GM21447 (cell line): ENCODE results near the gene SECTM1.

Experiments used
- ATAC-seq: cut with Tn5 transposase; IDR thresholded peaks from one replicate; pipeline ENCODE4 v1.9.1; 2021; ENCODE audit not compliant: unreplicated experiment

SECTM1 gene

DNA sequence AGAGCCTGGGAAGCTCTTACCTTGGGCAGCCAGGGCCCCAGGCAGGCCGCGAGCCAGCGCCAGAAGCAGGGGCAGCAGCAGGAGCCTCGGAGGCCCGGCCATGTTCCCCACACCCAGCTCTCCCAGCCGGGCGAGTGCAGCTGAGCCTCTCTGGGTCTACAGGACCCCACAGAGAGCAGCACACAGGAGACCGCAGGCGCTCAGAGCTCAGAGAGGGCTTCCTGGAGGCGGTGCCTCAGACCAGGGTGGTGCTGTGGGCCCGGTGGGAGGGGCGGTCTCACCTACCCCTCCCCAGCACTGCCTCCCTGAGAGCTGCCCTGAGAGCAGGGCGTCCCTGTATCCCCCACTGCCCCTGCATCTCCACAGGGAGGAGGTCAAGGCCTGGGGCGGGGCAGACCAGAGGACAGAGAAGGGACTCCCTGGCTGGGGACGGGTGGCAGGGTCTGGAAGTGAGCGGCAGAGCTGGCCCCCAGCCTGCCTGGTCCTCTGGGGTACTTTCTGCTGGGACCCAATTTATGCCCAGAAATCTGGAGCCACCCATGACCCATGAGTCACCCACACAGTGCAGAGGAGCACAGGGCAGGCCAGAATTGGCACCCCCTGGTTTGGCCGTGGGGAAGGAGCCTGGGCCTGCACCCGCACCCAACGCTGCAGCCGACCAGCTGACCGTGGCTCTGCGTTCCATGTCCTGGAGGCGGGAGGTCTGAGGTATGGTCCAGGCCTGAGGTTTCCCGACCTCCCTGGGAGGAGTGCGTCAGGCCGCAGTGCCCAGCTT is 16.0 kb downstream of the SECTM1 start, which contains the start of gene CD7:
Gene CD7, minus strand, starts transcription at position 215 of the 775 bp plus-strand sequence. Its CDS starts 113 bp downstream, at position 102.
- no peak for ATAC-seq

DNA sequence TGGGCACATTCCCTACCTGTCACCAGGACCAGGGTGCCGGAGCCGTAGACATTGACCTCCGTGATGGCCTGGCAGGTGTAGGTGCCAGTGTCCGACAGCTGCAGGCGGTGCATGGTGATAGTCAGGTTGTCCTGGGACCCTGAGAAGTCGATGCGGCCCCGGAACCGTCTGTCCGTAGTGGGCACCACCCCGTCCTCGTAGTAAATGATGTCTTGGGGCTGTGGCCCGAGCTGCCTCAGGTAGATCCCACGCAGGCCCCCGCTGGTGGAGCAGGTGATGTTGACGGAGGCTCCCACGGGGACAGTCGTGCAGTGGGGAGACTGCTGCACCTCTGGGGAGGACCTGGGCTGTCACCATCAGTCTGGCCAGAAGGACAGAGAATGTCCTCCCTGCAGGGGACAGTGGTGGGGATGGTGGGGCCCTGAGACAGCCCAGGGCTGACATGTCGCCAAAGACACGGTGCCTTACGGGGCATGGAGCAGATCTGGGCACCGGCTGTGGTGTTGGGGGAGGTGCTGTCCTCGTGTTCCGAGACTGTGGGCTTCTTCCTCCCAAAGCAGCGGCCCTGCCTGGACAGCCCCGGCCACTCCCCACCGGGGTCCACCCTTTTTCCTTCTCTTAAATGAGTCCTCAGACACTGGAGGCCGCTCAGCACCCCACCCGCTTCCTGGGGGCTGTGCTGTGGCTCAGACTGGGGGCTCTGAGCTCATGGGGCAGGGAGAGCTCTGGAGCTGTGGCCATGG is 16.7 kb downstream of the SECTM1 start:
- ATAC-seq, result no peak

DNA sequence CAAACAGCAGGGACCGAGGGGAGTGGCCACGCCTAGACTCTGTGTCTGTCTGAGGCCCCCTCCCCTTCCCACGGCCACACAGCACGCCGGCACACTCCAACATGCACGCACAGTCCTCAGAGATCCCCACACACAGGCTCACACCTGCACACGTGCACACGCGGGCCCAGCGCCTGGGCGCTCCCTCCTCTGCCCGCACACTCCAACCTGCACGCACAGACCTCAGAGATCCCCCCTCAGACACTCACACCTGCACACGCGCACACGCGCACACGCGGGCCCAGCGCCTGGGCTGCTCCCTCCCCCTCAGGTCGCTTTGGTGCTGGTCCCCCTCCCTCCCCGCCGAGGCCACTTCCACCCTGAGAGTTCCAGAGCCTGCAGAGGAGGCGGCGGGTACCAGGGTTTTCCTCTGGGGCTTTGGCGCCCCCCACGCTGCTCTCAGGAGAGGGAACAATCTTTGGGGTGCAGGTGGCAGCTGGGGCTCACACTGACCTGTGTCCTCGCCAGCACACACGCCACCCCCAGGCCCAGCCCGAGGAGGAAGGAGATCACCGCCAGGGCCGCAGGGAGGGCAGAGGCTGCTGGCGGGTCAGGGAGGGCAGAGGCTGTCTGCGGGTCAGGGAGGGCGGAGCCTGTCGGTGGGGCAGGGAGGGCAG is 17.7 kb downstream of the SECTM1 start:
- ATAC-seq, result no peak

DNA sequence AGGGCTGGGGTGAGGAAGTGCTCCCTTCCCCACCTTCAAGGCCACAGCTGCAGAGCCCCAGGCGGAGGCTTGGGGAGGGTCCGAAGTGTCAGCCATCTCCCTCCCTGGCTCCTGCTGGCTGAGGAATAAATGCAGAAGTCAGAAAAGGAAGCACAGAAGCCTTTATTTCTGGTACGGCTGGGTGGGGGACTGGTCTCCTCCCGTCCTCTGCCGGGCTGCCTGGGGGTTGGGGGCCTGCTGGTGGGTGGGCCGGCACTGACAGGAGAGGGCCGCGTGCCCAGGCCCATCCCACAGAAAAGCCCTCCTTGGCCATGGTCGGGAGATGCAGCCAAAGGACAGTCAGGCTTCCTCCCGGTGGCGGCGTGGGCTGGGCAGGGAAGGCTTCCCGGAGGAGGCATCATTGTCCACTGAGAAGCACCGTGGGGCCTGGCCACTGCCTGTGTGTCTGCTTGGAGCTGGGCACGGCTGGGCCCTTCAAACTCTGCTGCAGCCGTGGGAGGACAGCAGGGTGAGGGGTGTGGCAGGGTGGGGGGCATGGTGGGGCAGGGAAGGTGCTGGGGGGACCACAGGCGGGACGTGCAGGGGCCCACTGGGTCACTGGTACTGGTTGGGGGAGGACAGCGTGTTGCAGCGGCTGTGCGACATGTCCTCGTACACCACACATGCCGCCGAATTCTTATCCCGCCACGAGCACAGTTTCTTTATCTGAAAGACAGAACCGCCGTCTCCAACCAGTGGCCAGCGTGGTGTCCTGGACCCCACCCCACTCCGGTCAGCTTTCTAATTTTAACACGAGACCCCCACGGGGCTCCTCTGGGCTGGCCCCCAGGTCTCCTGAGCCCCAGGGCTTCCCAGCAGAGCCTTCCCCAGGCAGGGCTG is 18.6 kb downstream of the SECTM1 start:
- no peak for ATAC-seq

DNA sequence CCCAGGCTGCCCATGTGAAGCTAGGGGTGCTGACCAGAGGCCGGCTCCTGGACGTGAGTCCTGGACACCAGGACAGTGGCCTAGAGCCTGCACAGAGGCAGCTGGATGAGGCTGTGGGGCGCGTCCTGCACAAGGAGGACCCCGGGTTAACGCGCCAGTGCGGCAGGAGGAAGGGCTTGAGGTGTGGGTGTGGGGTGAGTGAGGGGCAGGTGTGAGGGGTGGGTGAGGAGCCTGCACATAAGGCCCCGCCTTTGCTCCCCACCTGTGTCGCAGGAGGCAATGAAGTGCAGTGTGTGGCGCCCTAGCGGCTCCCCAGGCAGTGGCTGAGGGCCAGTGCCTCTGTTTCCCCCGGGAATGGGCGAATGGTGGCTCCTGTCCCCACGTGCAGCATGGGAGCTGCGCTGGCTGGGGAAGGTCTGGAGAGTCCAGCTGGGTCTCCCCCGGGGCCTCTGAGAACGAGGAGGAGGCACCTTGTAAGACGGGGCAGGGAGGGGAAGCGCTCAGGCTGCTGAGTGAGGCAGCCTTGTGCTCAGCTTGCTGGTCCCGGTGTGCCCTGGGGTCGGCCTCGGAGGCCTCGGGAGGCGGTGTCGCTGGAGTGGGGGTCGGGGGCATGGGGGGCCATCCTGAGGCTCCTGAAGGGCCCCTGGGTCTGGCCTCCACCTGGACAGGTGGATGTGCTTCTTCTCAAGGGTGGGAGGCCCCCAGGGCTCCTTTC is 19.4 kb downstream of the SECTM1 start:
- no peak for ATAC-seq

DNA sequence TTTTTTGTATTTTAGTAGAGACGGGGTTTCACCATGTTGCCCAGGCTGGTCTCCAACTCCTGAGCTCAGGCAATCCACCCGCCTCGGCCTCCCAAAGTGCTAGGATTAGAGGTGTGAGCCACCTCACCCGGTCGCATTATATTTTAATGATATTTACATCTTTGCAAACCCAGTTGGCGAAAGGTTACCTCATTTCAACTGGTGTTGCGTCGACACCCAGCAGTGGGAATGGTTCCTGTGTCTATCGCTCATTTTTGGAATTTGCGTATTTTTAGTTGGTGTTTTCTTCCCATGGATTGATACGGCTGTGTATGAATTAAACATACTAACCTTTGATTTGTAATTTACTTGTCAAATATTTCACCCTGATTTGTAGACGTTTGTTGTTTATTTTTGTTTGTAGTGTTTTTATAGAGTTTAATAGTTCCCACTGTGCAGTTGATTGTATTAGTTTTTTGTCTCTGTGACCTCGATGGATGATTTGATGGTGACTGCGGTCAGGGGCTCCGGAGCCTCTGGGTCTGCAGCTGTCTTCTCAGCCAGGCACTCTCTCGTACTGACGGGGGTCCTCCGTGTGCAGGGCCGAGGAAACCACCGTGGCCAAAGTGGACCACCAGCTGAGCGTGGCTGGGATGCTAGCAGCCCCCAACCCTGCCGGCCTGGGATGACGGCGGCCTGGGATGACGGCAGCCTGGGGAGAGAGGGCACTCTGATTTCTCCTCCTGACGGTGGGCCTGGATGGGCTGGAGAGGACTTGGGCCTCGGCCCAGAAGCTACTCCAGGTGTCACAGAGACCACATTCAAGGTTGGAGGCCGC is 20.2 kb downstream of the SECTM1 start:
- no peak for ATAC-seq

DNA sequence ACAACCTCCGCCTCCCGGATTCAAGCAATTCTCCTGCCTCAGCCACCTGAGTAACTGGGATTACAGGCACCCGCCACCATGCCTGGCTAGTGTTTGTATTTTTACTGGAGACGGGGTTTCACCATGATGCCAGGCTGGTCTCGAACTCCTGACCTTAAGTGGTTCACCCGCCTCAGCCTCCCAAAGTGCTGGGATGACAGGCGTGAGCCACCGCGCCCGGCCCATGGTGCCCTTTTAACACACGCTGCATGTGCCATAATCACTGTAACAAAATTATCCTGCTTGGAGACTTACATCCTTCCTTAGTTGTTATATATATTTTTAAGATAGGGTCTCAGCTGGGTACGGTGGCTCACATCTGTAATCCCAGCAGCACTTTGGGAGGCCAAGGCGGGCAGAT is 21.6 kb downstream of the SECTM1 start:
- no peak for ATAC-seq

DNA sequence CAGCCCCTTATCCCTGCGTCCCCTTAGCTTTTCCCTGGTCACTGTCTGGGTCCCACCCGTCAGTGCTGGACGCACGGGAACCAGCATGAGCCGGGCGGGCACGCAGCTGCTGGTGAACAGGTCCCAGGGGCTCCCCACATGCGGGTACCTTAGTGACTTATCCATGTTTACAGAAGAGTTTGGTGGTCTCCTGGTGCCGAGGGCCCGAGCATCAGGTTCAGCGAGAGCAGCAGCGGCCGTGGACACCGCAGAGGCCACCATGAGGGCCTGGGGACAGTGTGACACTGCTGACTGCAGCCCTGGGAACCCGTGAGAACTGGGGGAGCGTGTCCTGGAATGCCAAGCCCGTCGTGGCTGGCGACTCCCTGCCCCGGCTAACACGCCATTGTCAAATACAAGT is 22.7 kb downstream of the SECTM1 start:
- no peak for ATAC-seq

DNA sequence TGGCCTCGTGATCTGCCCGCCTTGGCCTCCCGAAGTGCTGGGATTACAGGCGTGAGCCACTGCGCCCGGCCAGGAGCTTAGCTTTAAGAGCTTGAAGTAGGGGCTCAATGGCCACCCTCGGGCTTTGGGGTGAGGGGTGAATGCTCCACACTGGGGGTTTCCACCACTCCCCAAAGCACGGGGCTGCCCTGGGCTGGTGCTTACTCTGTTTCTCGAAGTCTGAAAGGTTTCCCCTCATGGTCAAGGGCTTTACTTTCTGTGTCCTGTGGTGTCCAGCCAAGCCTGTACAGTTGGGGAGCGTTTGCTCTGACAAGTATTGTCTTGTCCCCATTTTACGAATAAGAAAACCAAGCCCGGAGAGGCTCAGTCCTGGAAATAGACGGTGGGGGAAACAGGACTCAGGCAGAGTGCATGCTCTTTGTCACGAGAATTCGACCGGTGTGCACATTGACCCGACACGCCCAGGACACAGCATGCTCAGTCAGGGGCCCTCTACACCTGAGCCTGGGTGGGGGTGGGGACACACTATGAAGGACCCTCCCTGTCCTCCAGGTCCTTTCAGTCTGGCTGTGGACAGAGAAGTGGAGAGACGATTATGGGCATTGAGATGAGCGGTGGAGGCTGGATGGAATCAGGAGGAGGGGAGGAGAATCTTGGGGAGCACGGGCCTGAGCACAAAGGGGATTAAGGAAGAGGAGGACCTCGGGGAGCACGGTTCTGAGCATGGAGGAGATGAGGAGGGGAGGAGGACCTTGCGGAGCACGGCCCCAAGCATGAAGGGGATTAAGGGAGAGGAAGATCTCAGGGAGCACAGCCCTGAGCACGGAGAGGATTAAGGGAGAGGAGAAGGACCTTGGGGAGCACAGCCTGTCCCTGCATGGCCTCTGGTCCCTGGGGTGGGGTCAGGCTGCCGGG is 23.7 kb downstream of the SECTM1 start:
- no peak for ATAC-seq

DNA sequence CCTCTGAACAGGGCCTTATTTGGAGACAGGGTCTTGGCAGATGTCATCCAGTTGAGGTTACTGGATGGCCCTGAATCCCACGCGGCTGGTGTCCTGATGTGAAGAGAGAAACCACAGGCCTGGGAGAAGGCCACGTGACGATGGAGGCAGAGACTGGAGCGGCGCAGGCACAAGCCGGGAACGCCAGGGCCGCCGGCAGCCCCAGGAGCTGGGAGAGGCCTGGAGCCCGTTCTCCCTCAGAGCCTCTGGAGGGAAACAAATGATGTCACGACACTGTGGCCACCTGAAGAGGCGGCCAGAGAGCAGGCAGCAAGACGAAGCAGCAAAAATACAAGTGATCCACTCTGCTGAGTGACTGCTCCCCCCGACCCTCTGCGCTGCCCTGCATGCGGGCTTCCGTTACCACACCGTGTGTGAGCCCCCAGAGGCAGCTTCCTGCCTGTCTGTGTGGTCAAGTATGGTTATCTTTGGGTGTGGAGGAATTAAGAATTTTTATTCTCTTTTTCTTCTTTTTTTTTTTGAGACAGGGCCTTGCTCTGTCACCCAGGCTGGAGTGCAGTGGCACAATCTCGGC is 27.8 kb downstream of the SECTM1 start:
- no peak for ATAC-seq

DNA sequence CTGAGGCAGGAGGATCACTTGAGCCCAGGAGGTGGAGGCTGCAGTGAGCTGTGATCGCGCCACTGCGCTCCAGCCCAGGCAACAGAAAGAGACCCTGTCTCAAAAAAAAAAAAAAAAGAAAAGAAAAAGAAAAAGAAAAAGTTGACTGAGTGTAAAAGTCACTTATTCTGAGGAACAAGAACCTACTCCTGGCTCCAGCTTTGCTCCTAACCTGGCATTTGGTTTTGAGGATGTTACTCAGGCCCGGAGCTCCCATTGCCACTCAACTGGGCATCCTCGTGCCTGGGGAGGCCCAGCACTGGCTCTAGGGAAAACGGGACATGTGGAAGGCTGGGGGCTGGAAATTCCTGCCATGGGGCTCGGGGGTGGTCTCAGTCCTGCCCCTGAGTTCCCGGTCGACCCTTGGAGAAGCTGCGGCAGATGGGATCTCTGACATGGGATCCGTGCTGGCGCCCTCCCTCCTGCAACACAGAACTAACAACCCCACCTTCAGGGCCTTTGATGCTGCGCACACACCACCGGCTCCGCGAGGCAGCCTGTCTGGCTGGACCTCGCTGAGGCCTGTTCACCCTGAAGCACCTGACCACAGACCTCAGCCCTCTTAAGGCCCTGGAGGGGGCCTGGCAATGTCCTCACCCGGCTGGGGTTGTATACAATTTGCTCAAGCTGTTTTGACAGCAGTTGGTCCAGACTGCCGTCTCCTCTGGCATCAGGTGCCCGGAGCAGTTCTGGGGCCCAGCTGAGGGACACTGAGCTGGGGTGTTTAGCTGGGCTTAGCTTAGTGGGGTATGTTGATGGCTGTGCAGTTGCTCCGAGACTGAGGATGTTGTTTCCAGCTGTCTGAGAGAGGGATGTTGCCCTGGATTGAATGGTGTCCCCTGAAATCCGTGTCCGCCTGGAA is 28.5 kb downstream of the SECTM1 start:
- ATAC-seq, result no peak

DNA sequence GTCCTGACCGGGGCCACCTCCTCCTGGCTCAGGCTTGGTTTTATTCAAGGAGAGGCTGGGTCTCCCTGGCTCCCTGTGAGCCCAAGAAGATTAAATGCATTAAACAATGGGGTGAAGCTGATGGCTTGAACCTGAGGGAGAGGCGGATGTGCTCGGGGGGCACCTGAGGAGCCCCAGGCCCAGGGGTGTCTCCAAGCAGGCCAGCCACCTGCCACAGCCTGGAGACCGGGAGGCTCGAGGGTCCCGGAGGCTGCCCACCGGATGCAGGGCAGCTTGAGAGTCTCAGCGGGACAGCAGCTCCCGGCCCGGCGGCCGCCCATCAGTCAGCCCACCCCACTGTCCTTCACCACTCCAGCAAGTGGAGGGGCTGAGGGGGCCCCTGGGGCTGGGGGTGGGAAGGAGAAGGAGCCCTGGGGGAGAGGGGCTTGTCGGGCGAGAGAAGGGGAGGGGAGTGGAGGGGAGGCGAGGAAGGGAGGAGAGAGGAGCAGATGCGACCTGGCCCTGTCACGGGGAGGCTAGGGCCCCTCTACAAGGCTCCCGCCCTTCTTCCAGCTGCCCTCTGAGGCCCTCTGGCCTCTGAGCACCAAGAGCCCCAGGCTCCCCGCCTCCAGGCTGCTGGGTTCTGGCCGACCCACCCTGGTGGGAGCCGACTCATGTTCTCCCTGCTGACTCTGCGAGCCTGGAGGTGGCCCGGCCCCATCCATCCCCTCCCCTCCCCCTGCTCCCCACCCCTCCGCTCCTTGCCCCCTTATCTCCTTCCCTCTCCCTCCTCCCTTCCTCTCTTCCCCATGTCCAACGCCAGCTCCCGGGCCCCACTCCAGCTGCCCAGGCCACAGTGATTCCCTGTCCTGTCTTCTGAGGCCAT is 29.4 kb downstream of the SECTM1 start:
- no peak for ATAC-seq

DNA sequence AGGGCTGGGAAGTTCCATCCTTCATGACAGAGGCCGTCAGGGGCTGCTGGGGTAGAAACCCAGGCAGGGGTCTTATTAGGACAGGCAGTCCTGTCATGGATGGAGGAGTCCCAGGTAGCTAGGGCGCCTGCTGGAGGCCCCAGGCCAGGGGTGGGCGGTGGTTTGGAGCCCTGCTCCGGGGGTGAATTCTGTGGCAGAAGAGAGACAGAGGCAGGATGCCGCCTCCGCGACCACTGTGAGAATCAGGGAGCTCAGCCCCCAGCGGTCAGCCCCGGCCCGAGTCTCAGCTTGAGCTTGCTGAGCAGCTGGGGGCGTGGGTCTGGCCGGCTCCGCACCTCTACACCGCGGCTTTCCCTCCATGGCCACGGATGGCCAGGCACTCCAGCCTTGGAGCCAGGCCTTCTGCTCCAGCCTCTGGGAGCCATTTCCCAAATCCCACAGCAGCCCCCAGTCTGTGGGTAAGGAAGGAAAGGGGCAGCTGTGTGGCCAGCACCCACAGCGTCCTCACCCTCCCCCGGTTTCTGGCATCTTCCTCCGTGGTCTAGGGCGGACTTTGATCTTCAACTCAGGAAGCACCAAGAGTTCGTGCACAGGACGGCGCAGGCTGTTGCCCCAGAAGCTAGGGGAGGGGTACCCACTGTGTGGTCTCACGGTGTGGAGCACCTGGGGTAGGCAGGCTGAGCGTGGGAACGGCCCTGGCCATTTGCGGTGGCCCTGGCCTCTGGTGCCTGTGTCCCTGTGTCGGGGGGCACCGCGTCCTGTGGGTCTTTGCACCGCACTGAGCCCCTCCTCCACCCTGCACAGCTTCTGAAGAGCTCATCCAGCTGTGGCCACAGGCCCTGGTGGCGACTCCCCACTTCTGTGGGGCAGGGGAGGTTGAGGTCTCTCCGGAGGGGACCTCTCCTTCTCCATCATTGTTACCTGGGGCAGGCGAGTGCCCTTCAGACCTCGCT is 30.3 kb downstream of the SECTM1 start:
- no peak for ATAC-seq

DNA sequence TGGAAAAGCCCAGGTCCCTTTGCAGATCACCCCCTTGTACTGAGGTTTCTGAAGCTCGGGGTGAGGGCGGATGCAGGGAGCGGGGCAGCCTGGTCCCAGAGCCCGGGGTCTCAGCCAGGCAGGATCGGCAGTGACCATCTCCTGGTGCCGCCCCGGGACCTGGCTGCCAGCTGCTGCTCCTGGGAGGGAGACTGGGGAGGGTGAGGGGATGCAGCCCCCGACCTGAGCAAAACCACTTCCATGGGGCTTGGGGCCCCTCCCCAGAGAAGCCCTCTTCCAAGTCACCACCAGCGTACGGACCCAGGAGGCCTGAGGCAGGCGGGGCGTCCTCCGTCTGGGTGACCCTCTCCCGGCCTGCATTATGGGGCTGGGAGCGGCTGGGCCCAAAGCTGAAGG is 31.0 kb downstream of the SECTM1 start:
- no peak for ATAC-seq
